HT1080 (cell line): ENCODE measurements around the gene CREBL2. TPM values are rescaled to one million over a fixed set of nuclear protein-coding genes. Genes with fewer than 3 reads are reported as not detected.
A peak's percentile ranks its signal among the peaks of the same experiment; 100 is the strongest.

Experiments
- DNase-seq: peaks from one replicate; pipeline ENCODE4 v3.0.0-alpha.2; 2015; ENCODE audit warnings: low read depth
- total RNA-seq: library from RNA; depleted of rRNA; stranded (reverse); fragments of >200 nt; shearing (Covaris generic); gene quantifications from 2 replicates; pipeline ENCODE4 v1.2.3, GENCODE V29; 2014; rRNA removed

Gene CREBL2
- total RNA-seq, 1 experiment from 2014 or later = 26.8 TPM

DNA sequence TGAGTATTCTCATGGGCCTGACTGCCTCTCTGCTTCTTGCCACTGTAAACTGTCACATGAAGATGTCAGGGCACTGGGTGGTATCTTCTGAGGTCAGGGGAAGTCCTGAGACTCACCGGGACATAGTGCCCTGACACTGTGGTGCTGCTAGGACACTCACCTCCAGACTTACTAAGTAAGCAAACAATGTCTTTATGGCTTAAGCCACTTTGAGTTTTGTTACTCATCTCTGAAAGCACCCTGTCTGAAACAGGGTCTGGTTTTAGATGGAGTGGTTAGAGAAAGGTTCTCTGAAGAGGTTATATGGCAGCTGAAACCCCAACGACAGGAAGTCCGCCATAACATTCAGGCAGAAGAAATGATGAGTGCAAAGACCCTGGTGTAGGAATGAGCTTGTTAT, 61.6 kb downstream of the CREBL2 start:
- no peak for DNase-seq

- no peak for DNase-seq
Measured at GRCh38 chr12:12676605-12677004, 64.9 kb downstream of the CREBL2 start.

GRCh38 chr12:12681061-12681765, 69.5 kb downstream of the CREBL2 start:
- DNase-seq = no peak

DNA sequence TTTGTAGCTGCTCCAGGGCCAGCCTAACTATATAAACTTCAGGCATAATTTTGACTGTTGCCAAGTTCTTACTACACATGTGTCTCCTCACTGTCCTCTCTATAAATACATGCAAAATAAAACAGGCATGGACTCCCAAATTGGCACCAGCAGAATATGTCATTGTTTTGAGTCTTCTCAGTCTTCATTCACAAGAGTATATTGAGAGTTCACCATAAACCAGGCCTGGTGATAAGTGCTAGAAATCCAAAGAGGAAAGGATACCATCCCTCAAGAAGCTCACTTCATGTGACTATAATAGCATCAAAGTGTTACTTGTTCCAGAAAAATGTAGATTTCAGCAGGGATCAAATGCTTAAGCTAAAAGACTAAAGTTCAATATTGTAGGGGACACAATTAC, 70.6 kb downstream of the CREBL2 start:
- DNase-seq = no peak

DNA sequence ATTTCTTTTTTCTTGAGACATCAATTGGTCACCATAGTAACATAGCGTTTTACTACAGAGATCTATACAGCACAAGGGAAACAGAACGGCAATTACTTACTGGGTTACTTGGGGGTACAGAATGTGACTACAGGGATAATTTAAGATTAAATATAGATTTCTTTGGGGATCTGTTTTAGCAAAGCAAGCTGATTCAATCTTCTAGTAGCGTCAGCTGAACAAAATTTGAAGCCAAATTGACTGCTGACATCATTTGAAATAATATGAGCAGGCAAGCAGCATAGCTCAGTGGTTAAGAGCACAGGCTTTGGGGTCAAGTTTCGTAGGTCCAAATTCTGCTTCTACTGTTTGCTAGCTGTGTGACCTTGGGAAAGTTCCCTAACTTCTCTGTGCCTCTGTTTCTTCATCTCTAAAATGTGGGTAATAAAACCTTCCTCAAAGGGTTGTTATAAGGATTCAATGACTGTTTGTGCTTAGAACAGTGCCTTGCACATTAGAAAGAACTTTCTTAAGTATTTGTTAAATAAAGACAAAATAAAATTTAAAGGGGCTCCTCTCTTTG, 71.5 kb downstream of the CREBL2 start:
- no peak for DNase-seq

GRCh38 chr12:12683725-12684124, 72.0 kb downstream of the CREBL2 start:
- DNase-seq = no peak

GRCh38 chr12:12684375-12685106, 72.9 kb downstream of the CREBL2 start:
- peak; percentile 48 for DNase-seq

GRCh38 chr12:12685305-12685704, 73.6 kb downstream of the CREBL2 start:
- DNase-seq = no peak

DNA sequence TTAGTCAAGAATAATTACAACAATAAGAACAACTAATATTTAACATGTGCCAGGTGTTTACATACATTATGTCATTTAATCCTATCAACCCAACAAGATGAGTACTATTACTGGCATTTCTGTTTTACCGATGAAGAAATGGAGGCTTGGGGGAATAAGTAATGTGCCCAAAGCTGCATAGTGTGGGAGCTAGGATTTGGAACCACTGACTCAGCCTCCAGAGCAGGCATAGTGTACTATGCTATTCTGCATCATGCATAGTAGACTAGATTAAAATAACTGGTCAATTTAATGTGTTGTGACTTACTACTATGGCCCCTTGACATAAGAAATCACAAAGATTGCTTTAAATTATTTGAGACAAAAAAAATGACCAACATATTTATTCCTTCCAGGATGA, 74.8 kb downstream of the CREBL2 start:
- no peak for DNase-seq

GRCh38 chr12:12686925-12687324, 75.2 kb downstream of the CREBL2 start:
- DNase-seq = no peak

GRCh38 chr12:12689647-12690300, 78.1 kb downstream of the CREBL2 start:
- no peak for DNase-seq

- no peak for DNase-seq
Measured at GRCh38 chr12:12691549-12691948, 79.9 kb downstream of the CREBL2 start.

DNA sequence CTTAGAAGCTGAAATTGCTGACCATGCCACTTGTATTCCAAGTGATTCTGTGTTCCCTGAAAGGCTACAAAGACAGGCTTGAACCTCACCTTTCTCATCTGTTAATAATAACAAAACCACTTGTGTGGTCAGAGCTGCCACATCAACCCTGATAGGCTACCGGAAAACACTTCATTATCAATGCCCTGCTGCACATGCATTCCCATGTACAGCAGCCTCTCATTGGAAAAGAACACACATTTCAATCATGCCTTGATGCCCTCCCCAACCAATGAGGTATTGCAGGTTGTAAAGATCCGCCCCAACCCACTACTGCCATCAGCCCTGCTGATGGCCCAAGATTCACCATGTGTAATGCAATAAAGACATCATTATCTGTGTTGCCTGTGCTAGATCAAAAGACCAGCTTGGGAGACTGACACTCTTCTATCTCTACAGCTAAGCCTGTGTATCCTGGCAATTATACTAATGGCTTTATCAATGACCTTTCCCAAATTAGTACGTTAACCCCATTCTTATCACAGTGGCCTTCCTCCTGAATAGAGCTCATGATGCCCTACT, 81.5 kb downstream of the CREBL2 start:
- DNase-seq = no peak

Other genes starting within 250 kb of the CREBL2 start
- 2.4 and 3.2 TPM in 2 replicates for gene DUSP16, start 49.0 kb upstream of the CREBL2 start, total RNA-seq
- gene GPR19, start 84.3 kb downstream of the CREBL2 start, total RNA-seq = 0.37 and 0.73 TPM in 2 replicates
- gene CDKN1B, start 105.5 kb downstream of the CREBL2 start, total RNA-seq = 18.9 and 24.0 TPM in 2 replicates
- 1.8 and 2.8 TPM in 2 replicates for gene APOLD1, start 173.8 kb downstream of the CREBL2 start, total RNA-seq
- 108 TPM in 2 replicates for gene DDX47, start 201.5 kb downstream of the CREBL2 start, total RNA-seq